ENCODE results near the gene PKMYT1. TPM values are rescaled to one million over a fixed set of nuclear protein-coding genes. Genes with fewer than 3 reads are reported as not detected.

Gene PKMYT1
- total RNA-seq, 1 experiment from 2014 or later: 105 TPM

DNA sequence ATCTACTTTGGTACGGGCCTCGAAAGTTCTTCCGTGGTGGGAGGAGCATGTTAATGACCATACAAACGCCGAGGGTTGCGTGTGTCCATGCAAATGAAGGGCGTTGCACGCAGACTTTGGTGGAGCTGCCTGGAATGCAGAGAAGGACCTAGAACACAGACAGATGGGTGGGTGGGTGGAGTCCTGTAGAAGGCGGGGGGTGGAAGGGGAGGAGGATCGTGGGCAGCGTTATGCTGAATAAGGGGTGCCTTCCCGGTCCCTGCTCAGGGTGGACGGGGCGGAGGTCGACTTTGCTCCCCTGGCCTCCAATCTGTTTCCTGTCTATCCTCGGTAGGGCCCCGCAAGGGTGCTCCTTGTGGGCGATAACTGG lies 11.9 kb downstream of the PKMYT1 start:
- no TSS peak for BruUV-seq (replicated peaks)
- CTCF ChIA-PET: no interaction called here
- Histone ChIP-seq H3F3A (ENCODE audit: insufficient read depth, low read depth) (peaks cover 29% of the 10 kb centered on the region; the same call in 1 of the 2 replicates), H3K4me3 (peak overlapping the region; percentile 77; the same call in 1 of the 2 replicates), H3K36me3 (ENCODE audit: low read depth) (no peaks in the 10 kb centered on the region), H3K9me3 (ENCODE audit: insufficient read depth, low read depth) (no peaks in the 10 kb centered on the region), H2AFZ (no peak overlapping the region), H4K20me1 (ENCODE audit: insufficient read depth) (no peaks in the 10 kb centered on the region), H3K27me3 (ENCODE audit: insufficient read depth, low read depth) (no peaks in the 10 kb centered on the region), H3K4me1 (replicated peaks; ENCODE audit: insufficient read depth) (peaks cover 5% of the 10 kb centered on the region), H3K4me2 (peak overlapping the region; percentile 96), H3K27ac (no peak overlapping the region), H3K9me2 (ENCODE audit: insufficient read depth) (no peaks in the 10 kb centered on the region), H3K79me2 (ENCODE audit: low read depth) (peaks cover 6% of the 10 kb centered on the region; the same call in 1 of the 2 replicates)
- POLR2A ChIA-PET (ENCODE audit: unreplicated experiment): interaction anchor here (0.5 kb wide), 1 partner anchor 13 kb away, joined by 3 read pairs; no protein-coding TSS in a partner anchor
- TF ChIP-seq, protein P1, sequence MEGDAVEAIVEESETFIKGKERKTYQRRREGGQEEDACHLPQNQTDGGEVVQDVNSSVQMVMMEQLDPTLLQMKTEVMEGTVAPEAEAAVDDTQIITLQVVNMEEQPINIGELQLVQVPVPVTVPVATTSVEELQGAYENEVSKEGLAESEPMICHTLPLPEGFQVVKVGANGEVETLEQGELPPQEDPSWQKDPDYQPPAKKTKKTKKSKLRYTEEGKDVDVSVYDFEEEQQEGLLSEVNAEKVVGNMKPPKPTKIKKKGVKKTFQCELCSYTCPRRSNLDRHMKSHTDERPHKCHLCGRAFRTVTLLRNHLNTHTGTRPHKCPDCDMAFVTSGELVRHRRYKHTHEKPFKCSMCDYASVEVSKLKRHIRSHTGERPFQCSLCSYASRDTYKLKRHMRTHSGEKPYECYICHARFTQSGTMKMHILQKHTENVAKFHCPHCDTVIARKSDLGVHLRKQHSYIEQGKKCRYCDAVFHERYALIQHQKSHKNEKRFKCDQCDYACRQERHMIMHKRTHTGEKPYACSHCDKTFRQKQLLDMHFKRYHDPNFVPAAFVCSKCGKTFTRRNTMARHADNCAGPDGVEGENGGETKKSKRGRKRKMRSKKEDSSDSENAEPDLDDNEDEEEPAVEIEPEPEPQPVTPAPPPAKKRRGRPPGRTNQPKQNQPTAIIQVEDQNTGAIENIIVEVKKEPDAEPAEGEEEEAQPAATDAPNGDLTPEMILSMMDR (conservative IDR thresholded peaks at IDR 0.05): no peak
- no peak for TF ChIP-seq EZH2 (IDR thresholded peaks at IDR 0.05; ENCODE audit: low read depth)
- no peak for DNase-seq
- intact Hi-C loops (cut with micrococcal nuclease; ENCODE audit: unreplicated experiment): loop anchor here (10.0 kb wide), 1 partner anchor 84 kb away; the partner anchor contains the start of gene FLYWCH2

GRCh38 chr16:2967721-2968161 lies 12.5 kb downstream of the PKMYT1 start:
- Histone ChIP-seq H3K79me2 (ENCODE audit: low read depth) (peaks cover 6% of the 10 kb centered on the region; the same call in 1 of the 2 replicates), H3K9me2 (ENCODE audit: insufficient read depth) (no peaks in the 10 kb centered on the region), H3K4me2 (no peak overlapping the region), H3K4me1 (replicated peaks; ENCODE audit: insufficient read depth) (peaks cover 5% of the 10 kb centered on the region), H3K4me3 (no peak overlapping the region), H3K9me3 (ENCODE audit: insufficient read depth, low read depth) (no peaks in the 10 kb centered on the region), H3F3A (ENCODE audit: insufficient read depth, low read depth) (peaks cover 32% of the 10 kb centered on the region; the same call in 1 of the 2 replicates), H3K27ac (no peak overlapping the region), H2AFZ (no peak overlapping the region), H4K20me1 (ENCODE audit: insufficient read depth) (no peaks in the 10 kb centered on the region), H3K27me3 (ENCODE audit: insufficient read depth, low read depth) (no peaks in the 10 kb centered on the region), H3K36me3 (ENCODE audit: low read depth) (no peaks in the 10 kb centered on the region)
- intact Hi-C loops (cut with micrococcal nuclease; ENCODE audit: unreplicated experiment): loop anchor here (10.0 kb wide), 1 partner anchor 83 kb away; the partner anchor contains the start of gene FLYWCH2
- TF ChIP-seq EZH2 (IDR thresholded peaks at IDR 0.05; ENCODE audit: low read depth): no peak
- TF ChIP-seq, protein P1 (conservative IDR thresholded peaks at IDR 0.05): no peak
- ChIA-PET POLR2A (ENCODE audit: unreplicated experiment) (interaction anchor here (0.5 kb wide), 1 partner anchor 14 kb away, joined by 3 read pairs; no protein-coding TSS in a partner anchor), CTCF (no interaction called here)
- DNase-seq: no peak
- no TSS peak for BruUV-seq (replicated peaks)

- no peaks in the 10 kb centered on the region for H3K27me3 ChIP-seq (ENCODE audit: insufficient read depth, low read depth)
- no peak overlapping the region for H3K4me3 ChIP-seq
- H3K9me3 ChIP-seq (ENCODE audit: insufficient read depth, low read depth): no peaks in the 10 kb centered on the region
- H2AFZ ChIP-seq: no peak overlapping the region
- DNase-seq: no peak
- H3K79me2 ChIP-seq (ENCODE audit: low read depth): peaks cover 6% of the 10 kb centered on the region; the same call in 1 of the 2 replicates
- H4K20me1 ChIP-seq (ENCODE audit: insufficient read depth): no peaks in the 10 kb centered on the region
- ChIA-PET CTCF (no interaction called here), POLR2A (ENCODE audit: unreplicated experiment) (no interaction called here)
- H3K9me2 ChIP-seq (ENCODE audit: insufficient read depth): no peaks in the 10 kb centered on the region
- TF ChIP-seq EZH2 (IDR thresholded peaks at IDR 0.05; ENCODE audit: low read depth): no peak
- TF ChIP-seq, protein P1 (conservative IDR thresholded peaks at IDR 0.05): no peak
- no peak overlapping the region for H3K4me2 ChIP-seq
- no peak overlapping the region for H3K27ac ChIP-seq
- no peaks in the 10 kb centered on the region for H3K36me3 ChIP-seq (ENCODE audit: low read depth)
- H3F3A ChIP-seq (ENCODE audit: insufficient read depth, low read depth): peaks cover 31% of the 10 kb centered on the region; the same call in 1 of the 2 replicates
- no TSS peak for BruUV-seq (replicated peaks)
- peaks cover 5% of the 10 kb centered on the region for H3K4me1 ChIP-seq (replicated peaks; ENCODE audit: insufficient read depth)
- intact Hi-C loops (cut with micrococcal nuclease; ENCODE audit: unreplicated experiment): loop anchor here (10.0 kb wide), 1 partner anchor 82 kb away; the partner anchor contains the start of gene FLYWCH2
These were observed 13.0 kb downstream of the PKMYT1 start for GRCh38 chr16:2967211-2967631.
